Right lobe of liver (tissue), 4 donors: ENCODE measurements around the gene PACRG.

Experiments
- CTCF ChIP-seq, 4 donors: fragments of 200-600 bp in 3 of 4; fragments of 450-650 bp in 1 of 4; IDR thresholded peaks; one replicate each; pipeline versions ENCODE4 v1.5.1 to v1.8.0; 2016 to 2022; ENCODE audit warnings: antibody characterized with exemption in 4 of 4, mild to moderate bottlenecking in 2 of 4
- POLR2A ChIP-seq: fragments of 450-650 bp; IDR thresholded peaks from one replicate; pipeline ENCODE4 v1.6.1; 2017; ENCODE audit warnings: antibody characterized with exemption, mild to moderate bottlenecking
- donor health status: DM: no; HTN: no; CAD: no.
- donor health status: DM: no; HTN: no; CAD: no.
- donor health status: DM: no; HTN: yes; CAD: no.

DNA sequence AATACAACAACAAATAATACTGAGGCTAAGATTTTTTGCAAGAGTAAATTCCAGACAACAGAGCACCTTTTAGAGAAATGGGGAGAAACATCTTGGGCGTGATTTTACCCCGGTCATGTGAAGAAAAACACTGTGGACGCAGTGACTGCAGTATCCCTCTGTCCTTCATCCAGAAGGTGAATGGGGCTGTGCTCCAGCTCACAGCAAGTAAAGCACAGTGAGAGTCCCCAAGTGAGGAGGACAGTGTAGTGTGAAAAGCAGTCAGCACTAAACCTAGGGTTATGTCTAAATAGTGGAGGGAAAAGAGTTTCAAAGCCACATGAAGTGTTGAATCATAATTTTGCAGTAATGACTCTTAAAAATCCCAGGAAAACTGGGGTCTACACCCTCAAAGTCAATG is 338.4 kb downstream of the PACRG start:
- TF ChIP-seq CTCF (IDR thresholded peaks at IDR 0.05) = no peak
- TF ChIP-seq POLR2A = no peak
